Neural crest cell (in vitro differentiated cells): ENCODE measurements around the gene OLIG3. TPM values are rescaled to one million over a fixed set of nuclear protein-coding genes. Genes with fewer than 3 reads are reported as not detected.
A peak's percentile ranks its signal among the peaks of the same experiment; 100 is the strongest.

ENCODE experiments used
- DNase-seq: peaks from one replicate; pipeline ENCODE4 v3.0.0; 2021; ENCODE audit warnings: low read depth, mixed read lengths, low spot score
- H3K27ac Mint-ChIP-seq: one replicate; pipeline ENCODE4 v1.8.0; 2021; ENCODE audit warnings: mild to moderate bottlenecking, mixed read lengths; ENCODE audit not compliant: unreplicated experiment
- H3K27me3 Mint-ChIP-seq: 2 replicates; pipeline ENCODE4 v1.8.0; 2021; ENCODE audit warnings: low read depth, mild to moderate bottlenecking, mixed read lengths
- H3K36me3 Mint-ChIP-seq: 2 replicates; pipeline ENCODE4 v1.8.0; 2021; ENCODE audit warnings: low read depth, mild to moderate bottlenecking, mixed read lengths
- H3K4me1 Mint-ChIP-seq: 2 replicates; pipeline ENCODE4 v1.8.0; 2021; ENCODE audit warnings: mixed read lengths
- H3K4me3 Mint-ChIP-seq: one replicate; pipeline ENCODE4 v1.8.0; 2021; ENCODE audit warnings: mild to moderate bottlenecking, mixed read lengths
- H3K9me3 Mint-ChIP-seq: 2 replicates; pipeline ENCODE4 v1.8.0; 2021; ENCODE audit warnings: mixed read lengths
- CTCF ChIP-seq: fragments of 200-600 bp; sonication (generic); conservative IDR thresholded peaks from 2 replicates; pipeline ENCODE4 v1.5.0; 2021; ENCODE audit warnings: antibody characterized with exemption, mild to moderate bottlenecking
- total RNA-seq: library from RNA; stranded (reverse); gene quantifications from 2 replicates; pipeline ENCODE4 v1.2.1, GENCODE V29; 2021

OLIG3 gene
- total RNA-seq, 1 donor from 2014 or later: 0.63 TPM

- no peak for DNase-seq
- H3K27ac Mint-ChIP-seq: no peak overlapping the region
- TF ChIP-seq CTCF: no peak
- peaks cover 26% of the 10 kb centered on the region for H3K4me1 Mint-ChIP-seq
- H3K9me3 Mint-ChIP-seq: no peaks in the 10 kb centered on the region
- H3K36me3 Mint-ChIP-seq: no peaks in the 10 kb centered on the region
- H3K27me3 Mint-ChIP-seq: peaks cover 100% of the 10 kb centered on the region
- H3K4me3 Mint-ChIP-seq: no peak overlapping the region
These were observed 3.9 kb downstream of the OLIG3 start for GRCh38 chr6:137490006-137490905.

GRCh38 chr6:137489046-137490005 is 4.9 kb downstream of the OLIG3 start:
- H3K27ac Mint-ChIP-seq: no peak overlapping the region
- peaks cover 18% of the 10 kb centered on the region for H3K4me1 Mint-ChIP-seq
- peak; percentile 20 for DNase-seq
- TF ChIP-seq CTCF: peak; percentile 20
- no peaks in the 10 kb centered on the region for H3K9me3 Mint-ChIP-seq
- H3K4me3 Mint-ChIP-seq: no peak overlapping the region
- H3K36me3 Mint-ChIP-seq: no peaks in the 10 kb centered on the region
- peaks cover 100% of the 10 kb centered on the region for H3K27me3 Mint-ChIP-seq

- DNase-seq: peak; percentile 18
- peaks cover 100% of the 10 kb centered on the region for H3K27me3 Mint-ChIP-seq
- no peak overlapping the region for H3K27ac Mint-ChIP-seq
- H3K9me3 Mint-ChIP-seq: no peaks in the 10 kb centered on the region
- H3K4me3 Mint-ChIP-seq: no peak overlapping the region
- H3K4me1 Mint-ChIP-seq: peaks cover 10% of the 10 kb centered on the region
- no peaks in the 10 kb centered on the region for H3K36me3 Mint-ChIP-seq
- no peak for TF ChIP-seq CTCF
These were observed 5.8 kb downstream of the OLIG3 start for GRCh38 chr6:137488150-137489045.

- Mint-ChIP-seq H3K4me3 (no peak overlapping the region), H3K4me1 (peaks cover 10% of the 10 kb centered on the region), H3K27ac (no peak overlapping the region), H3K36me3 (no peaks in the 10 kb centered on the region), H3K9me3 (no peaks in the 10 kb centered on the region), H3K27me3 (peaks cover 100% of the 10 kb centered on the region)
- DNase-seq: no peak
- TF ChIP-seq CTCF: no peak
These were observed 6.4 kb downstream of the OLIG3 start for GRCh38 chr6:137487869-137488149.
